Dedifferentiated amniotic fluid mesenchymal stem cell (primary cell): ENCODE results near the gene ZNF883.

ENCODE experiments used
- DNase-seq: peaks from one replicate; pipeline ENCODE4 v3.0.0-alpha.2; 2016; ENCODE audit errors: extremely low spot score

Gene ZNF883

DNA sequence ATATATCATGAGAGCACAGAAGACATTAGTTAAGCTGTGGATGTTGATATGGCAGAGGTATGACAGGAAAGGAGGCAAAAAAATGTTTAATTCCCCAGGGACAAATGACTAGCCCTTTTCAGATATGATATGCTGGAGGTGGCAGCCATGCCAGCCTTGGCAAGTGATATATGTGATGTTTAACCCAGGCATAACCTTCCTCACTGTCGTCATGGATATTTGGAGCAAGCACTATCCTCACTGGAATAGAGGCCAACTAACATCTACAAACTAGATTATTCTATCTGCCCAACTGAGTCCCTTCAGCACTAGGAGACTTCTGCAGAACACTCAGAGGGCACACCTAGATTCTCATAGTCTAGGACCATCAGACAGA lies 94.0 kb downstream of the ZNF883 start:
- DNase-seq = no peak

DNA sequence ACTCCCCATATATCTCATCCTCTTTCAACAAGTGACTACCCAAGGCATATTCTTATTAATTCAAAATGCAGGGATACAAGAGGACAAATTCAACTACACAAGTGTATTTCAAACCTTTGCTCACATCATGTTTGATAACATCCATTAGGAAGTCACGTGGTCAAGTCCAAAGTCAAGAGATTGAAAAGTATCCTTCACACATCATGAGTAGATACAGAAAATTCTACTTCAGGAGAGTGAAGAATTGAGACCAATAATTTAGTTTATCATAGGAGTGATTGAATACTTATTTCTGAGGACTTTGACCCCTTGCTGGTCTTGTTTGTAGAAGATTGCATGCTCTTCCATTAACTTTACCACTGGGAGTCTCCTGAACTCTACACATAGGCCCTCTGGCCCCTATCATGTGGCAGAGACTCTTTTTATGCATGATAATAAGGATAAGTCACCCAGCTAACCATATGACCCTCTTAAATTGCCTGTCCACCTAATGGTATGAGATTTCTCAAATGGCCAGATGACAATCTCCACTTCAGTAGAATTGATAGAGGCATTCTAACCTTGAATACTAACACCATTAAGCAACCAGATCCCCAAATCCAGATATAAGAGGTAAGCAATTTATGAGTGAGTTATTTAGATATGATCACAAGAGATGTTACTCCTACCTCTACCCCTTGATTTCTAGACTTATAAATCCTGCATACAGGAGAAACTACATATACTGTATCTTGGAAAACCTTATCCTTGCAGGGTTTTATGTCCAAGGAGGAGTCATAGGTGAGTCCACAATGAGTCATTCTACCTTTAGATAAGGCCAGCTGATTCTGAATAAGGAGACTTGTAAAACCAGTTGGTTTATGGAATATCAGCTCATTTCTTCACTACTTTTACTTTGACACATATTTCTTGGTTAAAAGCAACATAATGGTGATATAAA lies 94.7 kb downstream of the ZNF883 start:
- no peak for DNase-seq

DNA sequence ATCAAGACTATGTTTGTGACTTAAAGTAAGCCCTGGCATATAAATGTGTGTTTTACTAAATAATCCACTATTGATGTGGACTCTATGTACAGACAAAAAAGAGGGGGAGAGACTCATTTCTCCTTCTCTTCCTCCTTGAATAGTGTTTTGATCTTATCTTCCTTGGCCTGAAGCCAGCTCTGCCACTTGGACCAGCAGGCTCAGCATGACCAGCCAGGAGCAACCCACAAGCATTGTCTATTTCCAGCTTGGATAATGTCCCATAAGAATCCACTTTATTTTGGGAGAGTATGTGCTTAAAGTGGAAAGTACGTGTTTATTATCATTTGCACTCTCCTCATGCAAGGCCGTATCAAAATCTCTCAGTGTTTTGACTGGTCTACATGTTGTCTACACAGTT lies 97.5 kb downstream of the ZNF883 start:
- no peak for DNase-seq

DNA sequence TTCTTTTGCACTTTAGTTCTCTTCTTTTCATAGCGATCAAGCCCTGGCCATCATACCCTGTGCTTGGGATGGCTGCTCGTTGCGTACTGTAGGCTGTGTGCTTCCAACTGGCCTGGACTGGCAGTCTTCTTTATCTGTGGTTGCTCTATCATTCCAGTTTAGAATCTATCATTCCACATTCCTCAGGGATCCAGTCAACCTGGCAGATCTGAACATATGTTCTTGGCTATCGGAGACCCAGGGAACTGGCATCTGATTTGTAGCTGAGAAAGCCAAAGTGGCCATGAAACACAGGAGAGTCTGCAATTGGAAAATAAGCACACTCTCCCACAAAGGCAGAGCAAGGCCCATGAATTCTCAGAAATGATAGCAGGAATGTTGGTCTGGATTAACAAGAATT lies 98.7 kb downstream of the ZNF883 start:
- no peak for DNase-seq

DNA sequence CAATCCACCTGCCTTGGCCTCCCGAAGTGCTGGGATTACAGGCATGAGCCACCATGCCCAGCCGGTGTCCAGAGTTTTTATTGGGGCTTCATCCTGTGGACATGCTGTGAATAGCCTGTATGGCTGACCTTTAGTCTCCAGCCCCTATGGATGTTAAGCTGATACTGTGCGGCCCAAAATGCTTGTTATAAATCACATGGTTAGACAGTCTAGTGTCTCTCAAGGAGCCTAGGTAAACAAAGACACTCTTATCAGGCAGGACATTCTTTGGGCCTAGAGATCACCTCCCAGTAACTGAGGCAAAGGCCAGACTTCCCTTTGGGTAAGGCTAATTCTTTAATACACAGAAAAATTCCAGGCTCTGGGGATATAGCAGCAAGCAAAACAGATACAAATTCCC lies 99.4 kb downstream of the ZNF883 start:
- no peak for DNase-seq

DNA sequence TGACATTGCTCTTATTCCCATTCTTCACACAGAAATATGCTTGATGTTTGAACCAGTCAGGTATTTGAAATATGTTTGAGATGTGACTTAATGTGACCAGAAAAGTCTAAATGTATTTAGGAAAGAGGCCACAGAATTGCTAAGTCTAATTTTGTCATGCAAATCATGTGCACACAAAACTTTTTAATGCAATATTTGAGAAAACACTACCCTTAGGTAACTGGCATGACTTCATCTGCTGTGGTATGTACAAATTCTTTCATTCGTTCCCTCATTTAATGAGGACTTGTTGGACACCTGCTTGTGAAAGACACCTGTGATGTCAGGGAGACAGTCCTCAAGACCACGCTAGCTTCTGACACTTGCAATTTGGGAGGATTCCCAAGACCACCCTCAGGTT lies 100.3 kb downstream of the ZNF883 start:
- DNase-seq = no peak
